ENCODE measurements around the gene PLXNA4.

- TF ChIP-seq CTCF (IDR thresholded peaks at IDR 0.05 in 4 of 5, conservative IDR thresholded peaks at IDR 0.05 in 1 of 5) = no peak
- no peak for TF ChIP-seq POLR2A (IDR thresholded peaks at IDR 0.05)
These were observed 233.1 kb downstream of the PLXNA4 start for GRCh38 chr7:132343199-132343598.
